GM23338 (cell line): Measurements from ENCODE around the gene ABCC3. TPM values are rescaled to one million over a fixed set of nuclear protein-coding genes. Genes with fewer than 3 reads are reported as not detected.

Experiments
- ATAC-seq: fragments of 200-7000 bp; cut with Tn5 transposase; 3 replicates; pipeline ENCODE4 v1.9.1; 2020
- DNase-seq: peaks from one replicate; pipeline ENCODE4 v3.0.0-alpha.2; 2015; ENCODE audit warnings: low spot score
- H2AFZ ChIP-seq: fragments of 200-600 bp; sonication (generic); 2 replicates; pipeline ENCODE4 v1.8.0; 2016; ENCODE audit warnings: antibody characterized with exemption, mild to moderate bottlenecking, moderate library complexity
- H3F3A ChIP-seq: fragments of 200-600 bp; sonication (generic); replicated peaks from 2 replicates; pipeline ENCODE4 v1.8.0; 2017; ENCODE audit warnings: antibody characterized with exemption, mixed run types, low read depth
- H3K27ac ChIP-seq: fragments of 200-600 bp; sonication (generic); 2 replicates; pipeline ENCODE4 v1.6.1; 2016; ENCODE audit warnings: low read depth
- H3K27me3 ChIP-seq: fragments of 200-600 bp; sonication (generic); 2 replicates; pipeline ENCODE4 v1.8.0; 2016; ENCODE audit warnings: mild to moderate bottlenecking, mixed run types, moderate library complexity; ENCODE audit not compliant: insufficient read depth
- H3K36me3 ChIP-seq: fragments of 200-600 bp; sonication (generic); 2 replicates; pipeline ENCODE4 v1.8.0; 2016; ENCODE audit warnings: mild to moderate bottlenecking; ENCODE audit not compliant: insufficient read depth
- H3K4me1 ChIP-seq: fragments of 200-600 bp; sonication (generic); 2 replicates; pipeline ENCODE4 v1.8.0; 2016; ENCODE audit warnings: mild to moderate bottlenecking, moderate library complexity; ENCODE audit not compliant: insufficient read depth
- H3K4me2 ChIP-seq: fragments of 200-600 bp; sonication (generic); 2 replicates; pipeline ENCODE4 v1.7.1; 2017; ENCODE audit warnings: mixed run types
- H3K4me3 ChIP-seq: fragments of 200-600 bp; sonication (generic); 2 replicates; pipeline ENCODE4 v1.6.1; 2016; ENCODE audit warnings: mixed run types
- H3K79me2 ChIP-seq: fragments of 200-600 bp; sonication (generic); replicated peaks from 2 replicates; pipeline ENCODE4 v1.8.0; 2017; ENCODE audit warnings: mild to moderate bottlenecking; ENCODE audit not compliant: insufficient read depth
- H3K9me2 ChIP-seq: fragments of 200-600 bp; sonication (generic); 2 replicates; pipeline ENCODE4 v1.8.0; 2017; ENCODE audit not compliant: insufficient read depth
- H4K20me1 ChIP-seq: fragments of 200-600 bp; sonication (generic); replicated peaks from 2 replicates; pipeline ENCODE4 v1.8.0; 2017; ENCODE audit warnings: mild to moderate bottlenecking; ENCODE audit not compliant: insufficient read depth
- H3K27ac Mint-ChIP-seq: 2 replicates; pipeline ENCODE4 v1.8.0; 2020; ENCODE audit warnings: inconsistent platforms, mild to moderate bottlenecking, moderate library complexity, mixed read lengths
- H3K27me3 Mint-ChIP-seq: 3 replicates; pipeline ENCODE4 v1.8.0; 2022; ENCODE audit warnings: low read depth, mild to moderate bottlenecking, moderate library complexity, mixed read lengths, inconsistent platforms; ENCODE audit not compliant: insufficient read depth, poor library complexity
- H3K36me3 Mint-ChIP-seq: 3 replicates; pipeline ENCODE4 v1.8.0; 2021; ENCODE audit warnings: low read depth, mild to moderate bottlenecking, inconsistent platforms, moderate library complexity, mixed read lengths
- H3K4me1 Mint-ChIP-seq: 3 replicates; pipeline ENCODE4 v1.8.0; 2020; ENCODE audit warnings: mild to moderate bottlenecking, inconsistent platforms, mixed read lengths
- H3K4me3 Mint-ChIP-seq: 3 replicates; pipeline ENCODE4 v1.8.0; 2021; ENCODE audit warnings: moderate library complexity, mild to moderate bottlenecking, inconsistent platforms, mixed read lengths
- H3K9me3 Mint-ChIP-seq: 3 replicates; pipeline ENCODE4 v1.8.0; 2020; ENCODE audit warnings: moderate library complexity, mild to moderate bottlenecking, inconsistent platforms, mixed read lengths
- CREB1 ChIP-seq: fragments of 250-450 bp; sonication (Bioruptor Pico); IDR thresholded peaks from 2 replicates; pipeline ENCODE4 v1.5.0; 2020; ENCODE audit warnings: low read depth, mild to moderate bottlenecking, moderate library complexity
- EZH2 ChIP-seq: fragments of 200-600 bp; sonication (generic); IDR thresholded peaks from one replicate; pipeline ENCODE4 v1.8.0; 2017; ENCODE audit warnings: antibody characterized with exemption, mild to moderate bottlenecking, low read depth; ENCODE audit not compliant: unreplicated experiment
- NANOG ChIP-seq: IDR thresholded peaks from 2 replicates; pipeline ENCODE4 v1.6.1; 2016; ENCODE audit warnings: antibody characterized with exemption, borderline replicate concordance
- POLR2AphosphoS5 ChIP-seq: IDR thresholded peaks from 2 replicates; pipeline ENCODE4 v1.6.1; 2016; ENCODE audit warnings: antibody characterized with exemption, low read depth
- STAT1 ChIP-seq: IDR thresholded peaks from one replicate; pipeline ENCODE4 v1.6.1; 2016; ENCODE audit warnings: antibody characterized with exemption; ENCODE audit not compliant: unreplicated experiment
- ZNF114 ChIP-seq: fragments of 250-450 bp; sonication (Bioruptor Pico); IDR thresholded peaks from 2 replicates; pipeline ENCODE4 v1.5.0; 2020; ENCODE audit warnings: mild to moderate bottlenecking, moderate library complexity
- ZNF331 ChIP-seq: fragments of 250-450 bp; sonication (Bioruptor Pico); IDR thresholded peaks from 2 replicates; pipeline ENCODE4 v1.5.0; 2020; ENCODE audit warnings: low read depth, mild to moderate bottlenecking, moderate library complexity
- polyA plus RNA-seq: library from polyadenylated mRNA; unstranded; fragments of >200 nt; fragmentation: Nextera tagmentation; extraction: Ambion mirVana; gene quantifications from 2 replicates; pipeline ENCODE4 v1.2.1, GENCODE V29; 2016
- total RNA-seq: library from RNA; depleted of rRNA; stranded (reverse); fragments of >200 nt; shearing (Covaris generic); gene quantifications from 2 replicates; pipeline ENCODE4 v1.2.3, GENCODE V29; 2014
- TF ChIP-seq, protein P1 (sequence below): IDR thresholded peaks from one replicate; pipeline ENCODE4 v1.6.1; 2018; ENCODE audit warnings: antibody characterized with exemption; ENCODE audit not compliant: unreplicated experiment
- TF ChIP-seq, protein P2 (sequence below): IDR thresholded peaks from 2 replicates; pipeline ENCODE4 v1.6.1; 2016; ENCODE audit warnings: antibody characterized with exemption
- TF ChIP-seq, protein P3 (sequence below), 2 experiments: fragments of 200-600 bp in 1 of 2; sonication (generic) in 1 of 2; conservative IDR thresholded peaks; 2 replicates each; pipeline versions ENCODE4 v1.5.1 to v1.6.1; 2016 to 2017; ENCODE audit warnings: antibody characterized with exemption in 2 of 2, low read depth in 2 of 2, mild to moderate bottlenecking in 2 of 2, moderate library complexity in 1 of 2

Gene ABCC3
- total and polyA plus RNA-seq, 2 experiments from 2014 or later = not detected

DNA sequence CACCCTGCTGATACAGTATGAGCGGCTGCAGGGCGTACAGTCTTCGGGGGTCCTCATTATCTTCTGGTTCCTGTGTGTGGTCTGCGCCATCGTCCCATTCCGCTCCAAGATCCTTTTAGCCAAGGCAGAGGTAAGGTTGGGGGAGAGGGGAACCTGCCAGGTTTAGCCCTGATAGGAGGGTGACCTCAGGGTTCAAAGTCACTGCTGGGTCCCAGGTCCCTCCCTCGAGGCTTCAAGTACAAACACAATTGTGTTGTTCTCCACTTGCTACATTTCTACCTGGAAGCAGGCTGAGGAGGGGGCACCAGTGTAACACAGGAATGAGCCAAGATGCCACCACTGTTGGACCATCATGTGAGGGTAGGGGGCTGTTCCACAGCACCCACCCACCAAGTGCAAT lies 22.4 kb downstream of the ABCC3 start:
- Mint-ChIP-seq H3K4me3 (no peak overlapping the region), H3K4me1 (peaks cover 16% of the 10 kb centered on the region), H3K36me3 (no peaks in the 10 kb centered on the region; the same call in 2 of the 3 replicates), H3K27ac (no peak overlapping the region), H3K27me3 (peaks cover 3% of the 10 kb centered on the region), H3K9me3 (no peaks in the 10 kb centered on the region; the same call in 1 of the 3 replicates)
- H2AFZ ChIP-seq = no peak overlapping the region
- no peaks in the 10 kb centered on the region for H3K79me2 ChIP-seq
- no peaks in the 10 kb centered on the region for H3K27me3 ChIP-seq
- no peaks in the 10 kb centered on the region for H3K36me3 ChIP-seq
- H3K4me1 ChIP-seq = peaks cover 9% of the 10 kb centered on the region
- ATAC-seq = no peak
- DNase-seq = no peak
- no peak for TF ChIP-seq STAT1
- TF ChIP-seq, protein P1, sequence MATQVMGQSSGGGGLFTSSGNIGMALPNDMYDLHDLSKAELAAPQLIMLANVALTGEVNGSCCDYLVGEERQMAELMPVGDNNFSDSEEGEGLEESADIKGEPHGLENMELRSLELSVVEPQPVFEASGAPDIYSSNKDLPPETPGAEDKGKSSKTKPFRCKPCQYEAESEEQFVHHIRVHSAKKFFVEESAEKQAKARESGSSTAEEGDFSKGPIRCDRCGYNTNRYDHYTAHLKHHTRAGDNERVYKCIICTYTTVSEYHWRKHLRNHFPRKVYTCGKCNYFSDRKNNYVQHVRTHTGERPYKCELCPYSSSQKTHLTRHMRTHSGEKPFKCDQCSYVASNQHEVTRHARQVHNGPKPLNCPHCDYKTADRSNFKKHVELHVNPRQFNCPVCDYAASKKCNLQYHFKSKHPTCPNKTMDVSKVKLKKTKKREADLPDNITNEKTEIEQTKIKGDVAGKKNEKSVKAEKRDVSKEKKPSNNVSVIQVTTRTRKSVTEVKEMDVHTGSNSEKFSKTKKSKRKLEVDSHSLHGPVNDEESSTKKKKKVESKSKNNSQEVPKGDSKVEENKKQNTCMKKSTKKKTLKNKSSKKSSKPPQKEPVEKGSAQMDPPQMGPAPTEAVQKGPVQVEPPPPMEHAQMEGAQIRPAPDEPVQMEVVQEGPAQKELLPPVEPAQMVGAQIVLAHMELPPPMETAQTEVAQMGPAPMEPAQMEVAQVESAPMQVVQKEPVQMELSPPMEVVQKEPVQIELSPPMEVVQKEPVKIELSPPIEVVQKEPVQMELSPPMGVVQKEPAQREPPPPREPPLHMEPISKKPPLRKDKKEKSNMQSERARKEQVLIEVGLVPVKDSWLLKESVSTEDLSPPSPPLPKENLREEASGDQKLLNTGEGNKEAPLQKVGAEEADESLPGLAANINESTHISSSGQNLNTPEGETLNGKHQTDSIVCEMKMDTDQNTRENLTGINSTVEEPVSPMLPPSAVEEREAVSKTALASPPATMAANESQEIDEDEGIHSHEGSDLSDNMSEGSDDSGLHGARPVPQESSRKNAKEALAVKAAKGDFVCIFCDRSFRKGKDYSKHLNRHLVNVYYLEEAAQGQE = no peak
- H3K9me2 ChIP-seq = no peaks in the 10 kb centered on the region
- no peaks in the 10 kb centered on the region for H3F3A ChIP-seq
- no peak overlapping the region for H3K27ac ChIP-seq
- H3K4me3 ChIP-seq = no peak overlapping the region
- H3K4me2 ChIP-seq = no peak overlapping the region
- no peaks in the 10 kb centered on the region for H4K20me1 ChIP-seq

DNA sequence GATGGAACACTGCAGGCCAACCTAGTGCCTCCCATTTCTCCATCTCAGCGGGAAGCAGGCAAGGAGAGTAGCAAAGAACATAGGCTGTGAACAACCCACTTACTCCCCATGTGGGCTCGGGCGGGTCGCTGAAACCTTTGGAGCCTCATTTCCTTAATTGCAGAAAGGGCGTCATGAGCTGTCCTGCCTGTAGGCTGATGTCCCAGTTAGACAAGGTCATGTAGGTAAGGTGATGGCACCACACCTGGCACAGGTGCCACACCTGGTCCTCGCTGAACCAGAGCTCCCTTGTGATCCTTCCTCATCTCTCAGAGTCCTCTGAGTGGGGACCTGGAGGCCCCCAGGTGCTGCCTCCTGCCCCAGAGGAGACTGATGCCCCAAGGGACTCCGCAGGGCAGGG lies 22.9 kb downstream of the ABCC3 start:
- Histone ChIP-seq H3K27ac (no peak overlapping the region), H3K79me2 (no peaks in the 10 kb centered on the region), H3K36me3 (no peaks in the 10 kb centered on the region), H3K9me2 (no peaks in the 10 kb centered on the region), H3K4me2 (no peak overlapping the region), H4K20me1 (no peaks in the 10 kb centered on the region), H2AFZ (no peak overlapping the region), H3K4me3 (no peak overlapping the region), H3F3A (no peaks in the 10 kb centered on the region), H3K27me3 (no peaks in the 10 kb centered on the region), H3K4me1 (peaks cover 9% of the 10 kb centered on the region)
- ATAC-seq = no peak
- TF ChIP-seq POLR2AphosphoS5 = no peak
- Mint-ChIP-seq H3K9me3 (no peaks in the 10 kb centered on the region; the same call in 1 of the 3 replicates), H3K4me1 (peaks cover 19% of the 10 kb centered on the region), H3K36me3 (no peaks in the 10 kb centered on the region; the same call in 2 of the 3 replicates), H3K27ac (no peak overlapping the region), H3K4me3 (no peak overlapping the region), H3K27me3 (peaks cover 5% of the 10 kb centered on the region)
- DNase-seq = no peak

DNA sequence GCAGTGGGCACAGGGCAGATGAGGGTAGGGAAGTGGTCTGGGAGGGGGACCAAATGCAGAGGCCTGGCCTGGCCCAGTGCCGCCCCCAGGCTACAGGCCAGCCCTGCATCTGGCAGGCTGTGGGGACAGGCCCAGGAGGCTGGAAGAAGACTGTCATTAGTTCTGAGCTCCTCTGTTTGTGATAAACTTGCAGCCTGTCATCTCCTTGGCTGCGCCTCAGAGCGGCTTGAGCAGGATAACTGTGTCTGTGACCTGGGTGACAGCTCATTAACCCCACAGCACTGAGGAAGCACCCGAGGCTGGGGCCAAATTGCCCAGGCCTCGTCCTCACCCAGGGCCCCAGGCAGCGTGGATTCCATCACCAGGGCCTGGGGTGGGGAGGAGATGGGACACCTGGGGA lies 23.9 kb downstream of the ABCC3 start:
- peaks cover 21% of the 10 kb centered on the region for H3K4me1 Mint-ChIP-seq
- no peaks in the 10 kb centered on the region for H3K79me2 ChIP-seq
- no peak overlapping the region for H3K4me3 Mint-ChIP-seq
- H2AFZ ChIP-seq = no peak overlapping the region
- no peaks in the 10 kb centered on the region; the same call in 2 of the 3 replicates for H3K36me3 Mint-ChIP-seq
- H3K4me2 ChIP-seq = no peak overlapping the region
- no peak for ATAC-seq
- no peak overlapping the region for H3K4me3 ChIP-seq
- no peaks in the 10 kb centered on the region for H4K20me1 ChIP-seq
- H3K27ac ChIP-seq = no peak overlapping the region
- H3K9me2 ChIP-seq = no peaks in the 10 kb centered on the region
- H3K4me1 ChIP-seq = peaks cover 9% of the 10 kb centered on the region
- no peaks in the 10 kb centered on the region; the same call in 2 of the 3 replicates for H3K9me3 Mint-ChIP-seq
- no peak for DNase-seq
- H3K27ac Mint-ChIP-seq = no peak overlapping the region
- no peaks in the 10 kb centered on the region for H3K36me3 ChIP-seq
- peaks cover 7% of the 10 kb centered on the region for H3K27me3 Mint-ChIP-seq
- H3F3A ChIP-seq = no peaks in the 10 kb centered on the region
- no peaks in the 10 kb centered on the region for H3K27me3 ChIP-seq
- TF ChIP-seq EZH2 (no peak), ZNF331 (CRISPR knock-in tag) (no peak), NANOG (no peak), STAT1 (no peak), CREB1 (CRISPR knock-in tag) (no peak), ZNF114 (CRISPR knock-in tag) (no peak), POLR2AphosphoS5 (no peak)
- TF ChIP-seq, protein P1 = no peak
- TF ChIP-seq, protein P2, sequence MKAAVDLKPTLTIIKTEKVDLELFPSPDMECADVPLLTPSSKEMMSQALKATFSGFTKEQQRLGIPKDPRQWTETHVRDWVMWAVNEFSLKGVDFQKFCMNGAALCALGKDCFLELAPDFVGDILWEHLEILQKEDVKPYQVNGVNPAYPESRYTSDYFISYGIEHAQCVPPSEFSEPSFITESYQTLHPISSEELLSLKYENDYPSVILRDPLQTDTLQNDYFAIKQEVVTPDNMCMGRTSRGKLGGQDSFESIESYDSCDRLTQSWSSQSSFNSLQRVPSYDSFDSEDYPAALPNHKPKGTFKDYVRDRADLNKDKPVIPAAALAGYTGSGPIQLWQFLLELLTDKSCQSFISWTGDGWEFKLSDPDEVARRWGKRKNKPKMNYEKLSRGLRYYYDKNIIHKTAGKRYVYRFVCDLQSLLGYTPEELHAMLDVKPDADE = no peak
- TF ChIP-seq, protein P3, sequence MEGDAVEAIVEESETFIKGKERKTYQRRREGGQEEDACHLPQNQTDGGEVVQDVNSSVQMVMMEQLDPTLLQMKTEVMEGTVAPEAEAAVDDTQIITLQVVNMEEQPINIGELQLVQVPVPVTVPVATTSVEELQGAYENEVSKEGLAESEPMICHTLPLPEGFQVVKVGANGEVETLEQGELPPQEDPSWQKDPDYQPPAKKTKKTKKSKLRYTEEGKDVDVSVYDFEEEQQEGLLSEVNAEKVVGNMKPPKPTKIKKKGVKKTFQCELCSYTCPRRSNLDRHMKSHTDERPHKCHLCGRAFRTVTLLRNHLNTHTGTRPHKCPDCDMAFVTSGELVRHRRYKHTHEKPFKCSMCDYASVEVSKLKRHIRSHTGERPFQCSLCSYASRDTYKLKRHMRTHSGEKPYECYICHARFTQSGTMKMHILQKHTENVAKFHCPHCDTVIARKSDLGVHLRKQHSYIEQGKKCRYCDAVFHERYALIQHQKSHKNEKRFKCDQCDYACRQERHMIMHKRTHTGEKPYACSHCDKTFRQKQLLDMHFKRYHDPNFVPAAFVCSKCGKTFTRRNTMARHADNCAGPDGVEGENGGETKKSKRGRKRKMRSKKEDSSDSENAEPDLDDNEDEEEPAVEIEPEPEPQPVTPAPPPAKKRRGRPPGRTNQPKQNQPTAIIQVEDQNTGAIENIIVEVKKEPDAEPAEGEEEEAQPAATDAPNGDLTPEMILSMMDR (conservative IDR thresholded peaks at IDR 0.05; ENCODE audit: low read depth in 2 of 2) = no peak
